ENCODE results near the gene MYMX. TPM values are rescaled to one million over a fixed set of nuclear protein-coding genes. Genes with fewer than 3 reads are reported as not detected.

MYMX gene
- total and polyA plus RNA-seq, 2 of the 13 experiments (the other 11 are each of a cell fraction or from before 2014, with no cell fraction given): not detected

- no peak for TF ChIP-seq SALL2 (CRISPR knock-in tag; IDR thresholded peaks at IDR 0.05)
- 0 out of 2 replicates have a peak, but pooled peaks have one; percentile 23 for TF ChIP-seq ZNF747 (CRISPR knock-in tag; IDR thresholded peaks at IDR 0.05; ENCODE audit: borderline replicate concordance)
- no peak for TF ChIP-seq ZMAT3 (CRISPR knock-in tag; conservative IDR thresholded peaks at IDR 0.05)
- TF ChIP-seq ZSCAN30 (CRISPR knock-in tag; IDR thresholded peaks at IDR 0.05): no peak
- no peak for TF ChIP-seq ZFYVE20 (CRISPR knock-in tag; IDR thresholded peaks at IDR 0.05; ENCODE audit: borderline replicate concordance, low read depth)
- TF ChIP-seq DDIT3 (CRISPR knock-in tag; IDR thresholded peaks at IDR 0.05): no peak
- 0 out of 2 replicates have a peak, but pooled peaks have one; percentile 25 for TF ChIP-seq MEF2D (CRISPR knock-in tag; IDR thresholded peaks at IDR 0.05)
These were observed 24.2 kb upstream of the MYMX start (continued) for GRCh38 chr6:44192428-44193041.

- Histone ChIP-seq H4K20me1 (ENCODE audit: insufficient read depth, low read length) (no peaks in the 10 kb centered on the region), H3K4me3 (replicated peaks in 1 of 3; ENCODE audit: insufficient read depth in 1 of 3, low read depth in 2 of 3, low read length in 3 of 3) (no peak overlapping the region), H3K9me3 (ENCODE audit: low read length) (no peaks in the 10 kb centered on the region), H3K27me3 (ENCODE audit: control insufficient read depth in 1 of 2, insufficient read depth in 2 of 2, low read length in 2 of 2) (peaks cover 0 to 5% of the 10 kb centered on the region in 2 experiments; a peak in 2 of 5 replicates), H3K4me2 (ENCODE audit: low read depth, low read length) (peak overlapping the region; percentile 98), H3K27ac (ENCODE audit: extremely low read length, insufficient read depth, low read length) (no peak overlapping the region), H2AFZ (ENCODE audit: low read length) (no peak overlapping the region), H3K9ac (ENCODE audit: insufficient read depth, low read depth, low read length) (no peak overlapping the region), H3K4me1 (ENCODE audit: insufficient read depth, low read length) (peaks cover 49% of the 10 kb centered on the region), H3K36me3 (replicated peaks in 1 of 2; ENCODE audit: control insufficient read depth in 1 of 2, insufficient read depth in 2 of 2, low read length in 2 of 2) (no peaks in the 10 kb centered on the region), H3K79me2 (ENCODE audit: insufficient read depth, low read length) (no peaks in the 10 kb centered on the region)
- ChIA-PET POLR2A (interaction anchor here (0.8 to 2.3 kb wide), 18 partner anchors 7 to 564 kb away, joined by 3 to 15 read pairs (median 4); partner anchors contain the start of genes GTPBP2, MYMX and SLC29A1), CTCF (ENCODE audit: low intra/inter-chr PET ratio, low total read pairs) (no interaction called here)
- DNase-seq (ENCODE audit: low spot score) (no peak), ATAC-seq (no peak), FAIRE-seq (no peak)
- in situ Hi-C loops (cut with HindIII; ENCODE audit: extremely low pct_ligation_motif_present, low pct_unique_long_range_greater_than_20kb) (no loop called here), intact Hi-C loops (cut with micrococcal nuclease; ENCODE audit: unreplicated experiment) (no loop called here)
- BruUV-seq (replicated peaks): no TSS peak
- TF ChIP-seq PRPF4 (IDR thresholded peaks at IDR 0.05; ENCODE audit: low read depth, low read length, poor library complexity, severe bottlenecking) (no peak), FOSL2 (CRISPR knock-in tag; IDR thresholded peaks at IDR 0.05) (peak; percentile 43), ZNF629 (CRISPR knock-in tag; conservative IDR thresholded peaks at IDR 0.05) (peak; percentile 73), ZMYM3 (CRISPR knock-in tag; IDR thresholded peaks at IDR 0.05) (0 out of 2 replicates have a peak, but pooled peaks have one; percentile 27)
- WGBS (ENCODE audit: low lambda C conversion rate): 59% methylated on average over 8 of the region's 8 CpGs
These were observed 23.3 kb upstream of the MYMX start for GRCh38 chr6:44193307-44193910.
